ENCODE measurements around the gene PRKN. TPM values are rescaled to one million over a fixed set of nuclear protein-coding genes. Genes with fewer than 3 reads are reported as not detected.

PRKN gene
- total and polyA plus RNA-seq, 9 of the 15 experiments (the other 6 are each of a cell fraction or from before 2014, with no cell fraction given) = 0.03 to 0.96 (median 0.15) TPM; not detected in 2

GRCh38 chr6:162395181-162395580 is 332.4 kb downstream of the PRKN start (continued):
- TF ChIP-seq ARID2 (IDR thresholded peaks at IDR 0.05) (no peak), GATA2 (CRISPR knock-in tag; IDR thresholded peaks at IDR 0.05) (no peak), NCOA1 (IDR thresholded peaks at IDR 0.05; ENCODE audit: low read depth) (no peak), ZBTB11 (CRISPR knock-in tag; IDR thresholded peaks at IDR 0.05) (no peak), ZHX1 (conservative IDR thresholded peaks at IDR 0.05; ENCODE audit: low read length) (no peak), ZMIZ1 (IDR thresholded peaks at IDR 0.05; ENCODE audit: low read depth in 2 of 2, low read length in 2 of 2) (no peak), HNRNPUL1 (IDR thresholded peaks at IDR 0.05; ENCODE audit: low read length) (no peak), RBM15 (IDR thresholded peaks at IDR 0.05; ENCODE audit: insufficient read depth, low read length) (no peak), RERE (CRISPR knock-in tag; IDR thresholded peaks at IDR 0.05; ENCODE audit: borderline replicate concordance) (no peak), MYNN (IDR thresholded peaks at IDR 0.05) (no peak), MYNN (CRISPR knock-in tag; IDR thresholded peaks at IDR 0.05) (no peak), TEAD4 (IDR thresholded peaks at IDR 0.05; ENCODE audit: low read length) (no peak), TEAD4 (CRISPR knock-in tag; IDR thresholded peaks at IDR 0.05; ENCODE audit: borderline replicate concordance) (no peak)
